Mesenchymal stem cell (in vitro differentiated cells and primary cell): Measurements from ENCODE around the gene RASL10A.

Source experiments
- DNase-seq: peaks from one replicate; pipeline ENCODE4 v3.0.0-alpha.2; 2013
- H2AFZ ChIP-seq: one replicate; pipeline ENCODE4 v1.6.1; 2013; ENCODE audit warnings: low read depth, mild to moderate bottlenecking, control low read depth, inconsistent platforms, low read length, moderate library complexity
- H2AK5ac ChIP-seq: 2 replicates; pipeline ENCODE4 v1.6.1; 2013; ENCODE audit warnings: low read length, moderate library complexity, mild to moderate bottlenecking, inconsistent platforms; ENCODE audit not compliant: severe bottlenecking
- H2BK120ac ChIP-seq: one replicate; pipeline ENCODE4 v1.6.1; 2013; ENCODE audit warnings: low read depth, mild to moderate bottlenecking, inconsistent platforms, low read length, moderate library complexity
- H2BK12ac ChIP-seq, 2 experiments: one replicate each; pipeline ENCODE4 v1.6.1; 2013; ENCODE audit warnings: inconsistent platforms in 2 of 2, low read length in 2 of 2, mild to moderate bottlenecking in 2 of 2, moderate library complexity in 2 of 2, control low read depth in 1 of 2
- H2BK15ac ChIP-seq: one replicate; pipeline ENCODE4 v1.6.1; 2013; ENCODE audit warnings: mild to moderate bottlenecking, low read depth, inconsistent platforms; ENCODE audit not compliant: poor library complexity, severe bottlenecking
- H2BK5ac ChIP-seq: 2 replicates; pipeline ENCODE4 v1.6.1; 2013; ENCODE audit warnings: low read depth, mild to moderate bottlenecking, low read length, control low read depth, inconsistent platforms; ENCODE audit not compliant: poor library complexity, severe bottlenecking
- H3K14ac ChIP-seq, 2 experiments: one replicate each; pipeline ENCODE4 v1.6.1; 2013; ENCODE audit warnings: inconsistent platforms in 2 of 2, low read length in 2 of 2, control low read depth in 1 of 2, mild to moderate bottlenecking in 1 of 2, moderate library complexity in 1 of 2
- H3K18ac ChIP-seq, 2 experiments: one replicate each; pipeline ENCODE4 v1.6.1; 2013; ENCODE audit warnings: inconsistent platforms in 2 of 2, low read length in 2 of 2, control low read depth in 1 of 2, low read depth in 1 of 2, mild to moderate bottlenecking in 1 of 2
- H3K23ac ChIP-seq, 2 experiments: one replicate each; pipeline ENCODE4 v1.6.1; 2013; ENCODE audit warnings: inconsistent platforms in 2 of 2, low read length in 2 of 2, mild to moderate bottlenecking in 2 of 2, moderate library complexity in 2 of 2, control low read depth in 1 of 2
- H3K27ac ChIP-seq: 2 replicates; pipeline ENCODE4 v1.5.1; 2013; ENCODE audit warnings: mild to moderate bottlenecking, moderate library complexity, low read length, control low read depth, inconsistent platforms; ENCODE audit not compliant: poor library complexity, severe bottlenecking
- H3K27me3 ChIP-seq, 2 experiments: 2 replicates each; pipeline versions ENCODE4 v1.6.1 to v1.7.0; 2013; ENCODE audit warnings: low read length in 2 of 2, mild to moderate bottlenecking in 2 of 2, moderate library complexity in 2 of 2, control low read depth in 1 of 2, inconsistent platforms in 1 of 2; ENCODE audit not compliant: control insufficient read depth in 1 of 2, insufficient read depth in 1 of 2
- H3K36me3 ChIP-seq, 2 experiments: 2 replicates each; pipeline versions ENCODE4 v1.6.1 to v1.7.0; 2013; ENCODE audit warnings: low read length in 2 of 2, control low read depth in 1 of 2, inconsistent platforms in 1 of 2, low read depth in 1 of 2, mild to moderate bottlenecking in 1 of 2; ENCODE audit not compliant: insufficient read depth in 2 of 2, control insufficient read depth in 1 of 2
- H3K4ac ChIP-seq, 2 experiments: one replicate each; pipeline ENCODE4 v1.6.1; 2013; ENCODE audit warnings: inconsistent platforms in 2 of 2, low read length in 2 of 2, mild to moderate bottlenecking in 2 of 2, moderate library complexity in 2 of 2, control low read depth in 1 of 2, low read depth in 1 of 2
- H3K4me1 ChIP-seq: 2 replicates; pipeline ENCODE4 v1.6.1; 2013; ENCODE audit warnings: low read depth, low read length, control low read depth; ENCODE audit not compliant: control insufficient read depth, insufficient read depth
- H3K4me2 ChIP-seq: 2 replicates; pipeline ENCODE4 v1.6.1; 2013; ENCODE audit warnings: low read length, mild to moderate bottlenecking, inconsistent platforms; ENCODE audit not compliant: poor library complexity, severe bottlenecking
- H3K4me3 ChIP-seq, 2 experiments: 2 replicates each; pipeline versions ENCODE4 v1.5.1 to v1.7.0; 2013; ENCODE audit warnings: low read length in 2 of 2, mild to moderate bottlenecking in 2 of 2, control low read depth in 1 of 2, low read depth in 1 of 2; ENCODE audit not compliant: insufficient read depth in 1 of 2
- H3K79me1 ChIP-seq: replicated peaks from 2 replicates; pipeline ENCODE4 v1.6.1; 2013; ENCODE audit warnings: mild to moderate bottlenecking, control low read depth, low read length, inconsistent platforms; ENCODE audit not compliant: poor library complexity, severe bottlenecking
- H3K9ac ChIP-seq: 2 replicates; pipeline ENCODE4 v1.7.0; 2013; ENCODE audit warnings: mild to moderate bottlenecking, low read length, moderate library complexity
- H3K9me3 ChIP-seq: 2 replicates; pipeline ENCODE4 v1.7.0; 2013; ENCODE audit warnings: mild to moderate bottlenecking, low read length; ENCODE audit not compliant: control insufficient read depth
- H4K8ac ChIP-seq: one replicate; pipeline ENCODE4 v1.6.1; 2013; ENCODE audit warnings: inconsistent platforms, mild to moderate bottlenecking, low read length, moderate library complexity
- H4K91ac ChIP-seq: one replicate; pipeline ENCODE4 v1.6.1; 2013; ENCODE audit warnings: mild to moderate bottlenecking, low read length, inconsistent platforms
- WGBS: methylation state at CpG from one replicate; pipeline ENCODE4 v1.1.7; 2013; ENCODE audit warnings: mixed read lengths; 5-methylcytosine and 5-hydroxymethylcytosine counted together

RASL10A gene

GRCh38 chr22:29298641-29299040 is 16.9 kb downstream of the RASL10A start:
- no peak overlapping the region for H4K91ac ChIP-seq
- H3K27me3 ChIP-seq, result no peaks in the 10 kb centered on the region
- H3K4me2 ChIP-seq, result no peak overlapping the region
- no peak overlapping the region for H2BK15ac ChIP-seq
- no peak overlapping the region for H3K27ac ChIP-seq
- H2BK12ac ChIP-seq, result no peak overlapping the region
- H3K18ac ChIP-seq, result no peak overlapping the region
- peaks cover 73 to 79% of the 10 kb centered on the region in 2 experiments for H3K36me3 ChIP-seq
- no peak overlapping the region for H3K14ac ChIP-seq
- H2AFZ ChIP-seq, result no peak overlapping the region
- no peaks in the 10 kb centered on the region for H3K9me3 ChIP-seq
- DNase-seq, result no peak
- no peak overlapping the region for H4K8ac ChIP-seq
- H2BK5ac ChIP-seq, result no peak overlapping the region
- no peak overlapping the region for H3K23ac ChIP-seq
- H3K9ac ChIP-seq, result no peak overlapping the region
- H3K79me1 ChIP-seq, result peaks cover 13% of the 10 kb centered on the region
- WGBS, result 92% methylated on average over 7 of the region's 8 CpGs
- peaks cover 9% of the 10 kb centered on the region for H3K4me1 ChIP-seq
- no peak overlapping the region for H2AK5ac ChIP-seq
- no peak overlapping the region for H3K4ac ChIP-seq
- no peak overlapping the region for H2BK120ac ChIP-seq
- H3K4me3 ChIP-seq, result no peak overlapping the region

DNA sequence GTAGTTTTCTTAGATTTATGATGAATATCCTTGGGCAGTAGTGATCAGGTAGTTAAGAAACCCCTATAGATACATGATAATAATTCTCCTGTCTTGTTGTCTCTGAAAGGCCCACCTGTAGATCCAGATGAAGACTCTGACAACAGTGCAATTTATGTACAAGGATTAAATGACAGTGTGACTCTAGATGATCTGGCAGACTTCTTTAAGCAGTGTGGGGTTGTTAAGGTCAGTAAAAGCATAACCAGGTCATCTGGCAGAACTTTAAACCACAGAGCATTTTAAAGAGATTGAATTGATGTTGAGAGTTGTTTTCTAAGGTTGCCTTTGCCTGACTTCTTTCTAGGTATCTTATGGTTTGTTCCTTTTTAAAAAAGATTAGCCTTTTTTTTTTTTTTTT is 23.1 kb downstream of the RASL10A start:
- H3K27me3 ChIP-seq, result no peaks in the 10 kb centered on the region
- no peak overlapping the region for H2BK120ac ChIP-seq
- no peak overlapping the region for H3K27ac ChIP-seq
- no peaks in the 10 kb centered on the region for H3K4me1 ChIP-seq
- H3K4me2 ChIP-seq, result no peak overlapping the region
- no peak overlapping the region for H3K4me3 ChIP-seq
- H3K14ac ChIP-seq, result no peak overlapping the region
- H2BK5ac ChIP-seq, result no peak overlapping the region
- H2BK12ac ChIP-seq, result no peak overlapping the region
- no peak overlapping the region for H3K18ac ChIP-seq
- no peak for DNase-seq
- H3K9ac ChIP-seq, result no peak overlapping the region
- peaks cover 13% of the 10 kb centered on the region for H3K79me1 ChIP-seq
- H3K4ac ChIP-seq, result no peak overlapping the region
- H2BK15ac ChIP-seq, result no peak overlapping the region
- no peak overlapping the region for H3K23ac ChIP-seq
- no peaks in the 10 kb centered on the region for H3K9me3 ChIP-seq
- H2AK5ac ChIP-seq, result no peak overlapping the region
- H3K36me3 ChIP-seq, result peaks cover 48 to 98% of the 10 kb centered on the region in 2 experiments
- H4K8ac ChIP-seq, result no peak overlapping the region
- H4K91ac ChIP-seq, result no peak overlapping the region
- H2AFZ ChIP-seq, result no peak overlapping the region

DNA sequence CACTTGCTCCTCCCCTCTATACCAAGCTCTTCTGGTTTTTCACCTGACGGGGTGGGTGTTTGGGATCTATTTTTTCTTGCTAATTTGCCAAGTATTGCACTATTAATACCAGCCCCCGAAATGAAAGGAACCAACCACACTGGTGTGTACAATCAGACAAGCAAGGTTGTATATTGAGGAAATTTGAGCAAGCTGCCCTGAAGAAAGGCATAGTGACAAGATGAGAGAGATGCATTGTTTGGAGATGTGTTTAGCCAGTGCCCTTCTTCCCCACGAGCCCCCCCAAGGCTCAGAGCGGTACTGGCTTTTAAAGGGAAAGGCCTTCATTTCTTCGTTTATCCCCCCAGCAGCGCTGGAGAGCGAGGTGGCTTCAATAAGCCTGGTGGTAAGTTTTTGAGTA is 24.3 kb downstream of the RASL10A start:
- H3K4me3 ChIP-seq, result no peak overlapping the region
- H4K91ac ChIP-seq, result no peak overlapping the region
- H3K27me3 ChIP-seq, result no peaks in the 10 kb centered on the region
- no peak overlapping the region for H2BK5ac ChIP-seq
- H2AK5ac ChIP-seq, result no peak overlapping the region
- no peak overlapping the region for H3K4ac ChIP-seq
- no peak overlapping the region for H3K14ac ChIP-seq
- DNase-seq, result no peak
- H2AFZ ChIP-seq, result no peak overlapping the region
- H3K9me3 ChIP-seq, result no peaks in the 10 kb centered on the region
- 90% methylated on average over 6 of the region's 7 CpGs for WGBS
- no peak overlapping the region for H2BK15ac ChIP-seq
- H3K23ac ChIP-seq, result no peak overlapping the region
- H2BK12ac ChIP-seq, result no peak overlapping the region
- no peak overlapping the region for H3K9ac ChIP-seq
- no peaks in the 10 kb centered on the region for H3K4me1 ChIP-seq
- H3K18ac ChIP-seq, result no peak overlapping the region
- no peak overlapping the region for H3K27ac ChIP-seq
- no peak overlapping the region for H3K4me2 ChIP-seq
- H3K36me3 ChIP-seq, result peaks cover 47 to 98% of the 10 kb centered on the region in 2 experiments
- peaks cover 13% of the 10 kb centered on the region for H3K79me1 ChIP-seq
- no peak overlapping the region for H2BK120ac ChIP-seq
- H4K8ac ChIP-seq, result no peak overlapping the region

- no peaks in the 10 kb centered on the region for H3K27me3 ChIP-seq
- no peak overlapping the region for H2BK120ac ChIP-seq
- no peak overlapping the region for H3K4ac ChIP-seq
- no peak overlapping the region for H3K23ac ChIP-seq
- H3K14ac ChIP-seq, result no peak overlapping the region
- no peaks in the 10 kb centered on the region for H3K4me1 ChIP-seq
- H2BK15ac ChIP-seq, result no peak overlapping the region
- no peak for DNase-seq
- peaks cover 9% of the 10 kb centered on the region for H3K79me1 ChIP-seq
- H3K9ac ChIP-seq, result no peak overlapping the region
- H3K9me3 ChIP-seq, result no peaks in the 10 kb centered on the region
- H2AFZ ChIP-seq, result no peak overlapping the region
- H2BK12ac ChIP-seq, result no peak overlapping the region
- 97% methylated on average over 5 of the region's 5 CpGs for WGBS
- no peak overlapping the region for H4K91ac ChIP-seq
- no peak overlapping the region for H2AK5ac ChIP-seq
- H3K18ac ChIP-seq, result no peak overlapping the region
- no peak overlapping the region for H3K4me3 ChIP-seq
- H3K27ac ChIP-seq, result no peak overlapping the region
- peaks cover 48 to 97% of the 10 kb centered on the region in 2 experiments for H3K36me3 ChIP-seq
- no peak overlapping the region for H3K4me2 ChIP-seq
- H4K8ac ChIP-seq, result no peak overlapping the region
- no peak overlapping the region for H2BK5ac ChIP-seq
Measured at GRCh38 chr22:29290061-29290460, 25.4 kb downstream of the RASL10A start.
